ENCODE data around the gene OR2T27. TPM values are rescaled to one million over a fixed set of nuclear protein-coding genes. Genes with fewer than 3 reads are reported as not detected.
"Not testable (repeated sequence)": the region's sequence is repeated elsewhere in the genome, so short reads cannot be mapped to it uniquely, and the experiment has no call there.

OR2T27 gene
- total and polyA plus RNA-seq, 3 donors from 2014 or later, result not detected

DNA sequence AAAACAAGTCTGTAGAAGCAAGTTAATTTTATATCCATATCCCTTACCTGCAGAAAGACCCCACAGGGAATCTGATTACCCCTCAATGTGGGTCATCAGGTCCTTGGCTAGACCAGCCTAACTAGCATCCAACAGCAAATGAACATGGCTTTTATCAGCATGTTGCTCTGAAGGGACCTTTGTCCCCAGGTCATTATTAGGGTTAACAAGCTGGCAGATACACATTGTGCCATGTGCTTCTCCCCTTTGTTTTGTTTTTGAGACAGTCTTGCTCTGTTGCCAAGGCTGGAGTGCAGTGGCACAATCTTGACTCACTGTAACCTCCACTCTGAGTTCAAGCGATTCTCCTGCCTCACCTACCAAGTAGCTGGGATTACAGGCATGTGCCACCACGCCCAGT is 20.3 kb downstream of the OR2T27 start, which contains the start of gene OR2T11:
Gene OR2T11, minus strand, starts transcription at position 101 of the 400 bp plus-strand sequence. CDS start 7,963 bp downstream, outside the sequence.
- H3K27ac ChIP-seq; H3K4me3 ChIP-seq; DNase-seq; H3K9me3 ChIP-seq; H3K36me3 ChIP-seq (ENCODE audit: low read depth, missing control alignments); intact Hi-C loops (cut with DNase I; ENCODE audit: low total_unique reads); H3K27me3 ChIP-seq; H3K4me1 ChIP-seq: not testable (repeated sequence)
- WGBS, 2 donors, result no CpG with 5 or more reads among the region's 2 CpGs

DNA sequence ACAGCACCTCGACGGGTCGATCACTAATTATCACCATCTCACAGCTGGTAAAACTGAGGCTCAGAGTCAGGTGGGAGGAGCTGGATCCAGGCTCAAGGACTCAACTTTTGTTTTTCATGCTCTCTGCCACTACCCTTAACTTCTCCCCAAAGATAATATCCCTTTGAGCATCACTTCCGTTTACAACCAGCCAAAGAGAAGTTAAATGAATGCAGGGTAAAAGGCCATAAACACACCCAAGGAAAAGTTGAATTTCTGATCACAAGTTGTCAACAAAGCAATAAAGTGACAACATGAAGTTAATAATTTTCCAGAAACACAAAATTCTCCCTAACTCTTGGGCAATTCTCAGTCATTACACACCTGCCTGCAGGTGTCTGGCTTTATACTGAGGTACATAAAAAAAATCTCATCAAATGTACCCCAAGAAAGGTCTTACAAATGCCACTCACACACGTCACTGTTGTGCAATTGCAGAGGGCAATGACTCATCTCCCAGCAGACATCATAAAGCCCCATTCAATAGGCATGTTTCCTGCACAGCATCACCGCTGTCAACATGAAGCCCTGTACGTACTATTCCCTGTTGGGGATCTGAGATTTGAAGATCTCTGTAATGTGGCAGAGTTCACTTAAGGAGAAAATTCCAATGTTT is 23.8 kb downstream of the OR2T27 start:
- DNase-seq, result no peak
- intact Hi-C loops (cut with DNase I; ENCODE audit: low total_unique reads), result no loop called here
- Histone ChIP-seq H3K9me3 (no peaks in the 10 kb centered on the region), H3K27ac (no peak overlapping the region), H3K36me3 (ENCODE audit: low read depth, missing control alignments) (no peaks in the 10 kb centered on the region), H3K4me1 (no peaks in the 10 kb centered on the region), H3K4me3 (no peak overlapping the region), H3K27me3 (no peaks in the 10 kb centered on the region)
- WGBS, 2 donors, result 75 to 80% methylated on average over 7 of the region's 7 CpGs
- TF ChIP-seq, protein P1, sequence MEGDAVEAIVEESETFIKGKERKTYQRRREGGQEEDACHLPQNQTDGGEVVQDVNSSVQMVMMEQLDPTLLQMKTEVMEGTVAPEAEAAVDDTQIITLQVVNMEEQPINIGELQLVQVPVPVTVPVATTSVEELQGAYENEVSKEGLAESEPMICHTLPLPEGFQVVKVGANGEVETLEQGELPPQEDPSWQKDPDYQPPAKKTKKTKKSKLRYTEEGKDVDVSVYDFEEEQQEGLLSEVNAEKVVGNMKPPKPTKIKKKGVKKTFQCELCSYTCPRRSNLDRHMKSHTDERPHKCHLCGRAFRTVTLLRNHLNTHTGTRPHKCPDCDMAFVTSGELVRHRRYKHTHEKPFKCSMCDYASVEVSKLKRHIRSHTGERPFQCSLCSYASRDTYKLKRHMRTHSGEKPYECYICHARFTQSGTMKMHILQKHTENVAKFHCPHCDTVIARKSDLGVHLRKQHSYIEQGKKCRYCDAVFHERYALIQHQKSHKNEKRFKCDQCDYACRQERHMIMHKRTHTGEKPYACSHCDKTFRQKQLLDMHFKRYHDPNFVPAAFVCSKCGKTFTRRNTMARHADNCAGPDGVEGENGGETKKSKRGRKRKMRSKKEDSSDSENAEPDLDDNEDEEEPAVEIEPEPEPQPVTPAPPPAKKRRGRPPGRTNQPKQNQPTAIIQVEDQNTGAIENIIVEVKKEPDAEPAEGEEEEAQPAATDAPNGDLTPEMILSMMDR (IDR thresholded peaks at IDR 0.05), result no peak
- no peak for TF ChIP-seq POLR2A (IDR thresholded peaks at IDR 0.05)

DNA sequence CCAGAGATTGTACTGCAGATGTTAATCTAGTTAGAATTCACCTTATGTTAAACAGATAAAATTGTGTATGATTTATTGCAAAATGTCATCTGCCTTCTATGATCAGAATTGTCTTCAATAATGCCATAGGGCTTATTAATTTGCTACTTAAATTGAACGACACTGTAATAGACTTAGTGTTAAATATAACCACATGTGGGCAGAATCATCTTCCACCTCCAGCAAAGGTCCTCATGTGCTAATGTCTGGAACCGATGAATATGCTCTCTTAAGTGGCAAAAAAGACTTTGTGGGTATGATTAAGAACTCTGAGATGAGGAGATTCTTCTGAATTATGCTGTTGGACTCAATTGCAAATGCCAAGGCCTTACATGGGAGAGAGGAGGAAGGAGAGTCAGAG is 24.8 kb downstream of the OR2T27 start:
- no peak for DNase-seq
- no peak overlapping the region for H3K27ac ChIP-seq

DNA sequence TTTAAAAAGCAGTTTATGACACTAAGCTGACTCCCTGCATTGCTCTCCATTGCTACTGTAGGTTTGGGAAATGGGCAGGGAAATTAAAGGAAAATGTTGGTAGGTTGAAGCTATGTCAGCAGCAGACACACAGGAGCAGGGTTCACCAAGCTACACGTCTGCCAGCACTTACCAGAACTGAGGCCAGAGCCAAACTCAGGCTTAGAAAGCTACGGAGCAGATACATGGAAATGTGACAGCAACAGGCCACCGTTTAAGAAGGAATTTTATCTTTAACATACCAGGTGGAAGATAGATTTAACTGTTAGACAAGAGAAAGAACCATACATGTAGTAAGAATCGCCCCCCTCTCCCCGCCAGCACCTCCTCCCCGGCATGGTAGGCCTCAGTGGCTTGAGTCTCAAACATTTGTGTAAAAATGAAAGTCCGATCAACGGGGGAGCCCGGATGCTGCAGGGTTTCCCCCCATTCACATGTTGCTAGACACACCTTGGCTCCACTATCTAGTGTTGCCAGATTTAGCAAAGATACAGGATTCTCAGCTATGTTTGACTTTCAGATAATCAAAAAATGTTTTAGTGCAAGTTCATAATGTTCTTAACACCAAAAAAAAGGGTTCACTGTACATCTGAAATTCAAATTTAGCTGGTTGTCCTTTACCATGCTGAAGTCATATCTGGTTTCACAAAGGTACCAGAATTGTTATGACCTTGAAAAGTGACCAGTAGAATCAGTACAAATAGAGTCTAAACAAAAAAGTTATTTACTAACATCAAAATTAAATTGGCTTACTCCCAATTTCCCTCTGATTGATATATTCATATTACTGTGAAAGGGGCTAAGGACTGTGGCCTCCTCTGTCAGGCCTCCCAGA is 27.1 kb downstream of the OR2T27 start:
- no peak overlapping the region for H3K4me3 ChIP-seq
- 80 to 87% methylated on average over 9 of the region's 9 CpGs for WGBS, 2 donors
- intact Hi-C loops (cut with DNase I; ENCODE audit: low total_unique reads), result no loop called here
- TF ChIP-seq, protein P1 (IDR thresholded peaks at IDR 0.05), result no peak
- TF ChIP-seq POLR2A (IDR thresholded peaks at IDR 0.05), result no peak
- H3K4me1 ChIP-seq, result no peaks in the 10 kb centered on the region
- no peaks in the 10 kb centered on the region for H3K27me3 ChIP-seq
- H3K36me3 ChIP-seq (ENCODE audit: low read depth, missing control alignments), result no peaks in the 10 kb centered on the region
- H3K27ac ChIP-seq, result no peak overlapping the region
- no peak for DNase-seq
- no peaks in the 10 kb centered on the region for H3K9me3 ChIP-seq

More for the DNA sequence above, 24.8 kb downstream of the OR2T27 start:
- Histone ChIP-seq H3K4me3 (no peak overlapping the region), H3K27me3 (no peaks in the 10 kb centered on the region), H3K4me1 (no peaks in the 10 kb centered on the region), H3K9me3 (no peaks in the 10 kb centered on the region), H3K36me3 (ENCODE audit: low read depth, missing control alignments) (no peaks in the 10 kb centered on the region)
- no peak for TF ChIP-seq POLR2A (IDR thresholded peaks at IDR 0.05)
- TF ChIP-seq, protein P1 (IDR thresholded peaks at IDR 0.05), result no peak
- intact Hi-C loops (cut with DNase I; ENCODE audit: low total_unique reads), result no loop called here
- WGBS, 2 donors, result 72 to 85% methylated on average over 2 of the region's 2 CpGs

DNA sequence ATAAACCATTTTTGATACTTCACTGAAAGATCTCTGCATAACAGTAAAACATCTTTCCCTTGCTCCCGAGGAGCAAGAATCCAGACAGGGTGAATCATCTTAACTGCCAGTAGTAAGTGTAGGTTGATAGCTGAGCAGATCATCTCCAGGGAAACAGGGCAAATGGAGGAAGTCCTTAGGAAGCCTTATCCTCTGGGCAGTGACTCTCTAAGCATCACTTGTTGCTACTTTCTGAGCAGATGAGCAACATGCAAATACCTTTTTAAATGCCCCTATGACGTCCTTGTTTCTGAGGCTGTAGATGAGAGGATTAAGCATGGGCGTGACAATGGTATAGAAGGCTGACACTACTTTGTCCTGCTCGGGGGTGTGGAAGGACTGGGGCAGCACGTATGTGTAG is 29.4 kb downstream of the OR2T27 start:
- TF ChIP-seq, protein P1 (IDR thresholded peaks at IDR 0.05), result no peak
- TF ChIP-seq POLR2A (IDR thresholded peaks at IDR 0.05), result no peak
- DNase-seq, result no peak
- no peaks in the 10 kb centered on the region for H3K9me3 ChIP-seq
- WGBS, 2 donors, result 78 to 90% methylated on average over 5 of the region's 5 CpGs
- no peaks in the 10 kb centered on the region for H3K36me3 ChIP-seq (ENCODE audit: low read depth, missing control alignments)
- no peaks in the 10 kb centered on the region for H3K4me1 ChIP-seq
- H3K27me3 ChIP-seq, result no peaks in the 10 kb centered on the region
- H3K27ac ChIP-seq, result no peak overlapping the region
- intact Hi-C loops (cut with DNase I; ENCODE audit: low total_unique reads), result no loop called here
- no peak overlapping the region for H3K4me3 ChIP-seq

Data from testis (tissue), 3 donors.